IPS-NIHi7 (cell line): ENCODE measurements around the gene C10orf105.
A peak's percentile ranks its signal among the peaks of the same experiment; 100 is the strongest.

ENCODE experiments used
- DNase-seq: peaks from one replicate; pipeline ENCODE4 v3.0.0; 2012; ENCODE audit warnings: mixed read lengths; ENCODE audit errors: extremely low spot score

The C10orf105 gene

DNA sequence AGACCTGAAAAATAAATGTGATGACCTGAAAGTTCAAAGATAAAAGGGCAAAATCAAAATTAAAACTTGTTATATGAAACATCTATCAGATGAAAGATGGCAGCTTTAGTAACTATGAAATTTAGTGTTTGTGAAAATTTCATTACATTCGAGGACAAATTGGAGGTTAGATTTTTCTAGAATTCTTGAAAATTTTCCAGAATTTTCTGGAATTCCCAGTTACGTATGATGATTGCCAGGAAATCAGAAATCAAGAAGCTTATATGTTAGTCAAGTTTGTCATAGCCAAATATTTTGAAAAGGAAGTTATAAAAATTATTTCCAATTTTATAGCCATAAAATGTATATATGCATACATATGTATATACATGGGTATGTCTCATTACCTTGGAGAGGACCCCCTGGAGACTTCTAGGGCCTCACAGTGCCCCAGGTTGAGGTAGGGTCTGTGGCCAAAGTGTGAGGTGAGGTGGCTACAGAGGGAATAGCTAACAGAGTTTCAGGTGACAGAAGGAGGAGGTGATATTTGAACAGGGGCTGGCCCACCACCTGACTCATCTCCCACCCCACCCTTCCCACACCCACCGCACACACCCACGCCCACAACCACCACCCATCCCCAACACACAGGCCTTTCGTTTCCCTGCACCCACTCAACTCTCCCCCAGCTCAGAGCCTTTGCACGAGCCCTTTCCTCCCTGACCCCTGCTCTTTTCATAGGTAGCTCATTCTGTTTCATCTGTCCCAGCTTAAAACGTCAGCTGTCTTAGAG is 21.5 kb downstream of the C10orf105 start:
- no peak for DNase-seq

DNA sequence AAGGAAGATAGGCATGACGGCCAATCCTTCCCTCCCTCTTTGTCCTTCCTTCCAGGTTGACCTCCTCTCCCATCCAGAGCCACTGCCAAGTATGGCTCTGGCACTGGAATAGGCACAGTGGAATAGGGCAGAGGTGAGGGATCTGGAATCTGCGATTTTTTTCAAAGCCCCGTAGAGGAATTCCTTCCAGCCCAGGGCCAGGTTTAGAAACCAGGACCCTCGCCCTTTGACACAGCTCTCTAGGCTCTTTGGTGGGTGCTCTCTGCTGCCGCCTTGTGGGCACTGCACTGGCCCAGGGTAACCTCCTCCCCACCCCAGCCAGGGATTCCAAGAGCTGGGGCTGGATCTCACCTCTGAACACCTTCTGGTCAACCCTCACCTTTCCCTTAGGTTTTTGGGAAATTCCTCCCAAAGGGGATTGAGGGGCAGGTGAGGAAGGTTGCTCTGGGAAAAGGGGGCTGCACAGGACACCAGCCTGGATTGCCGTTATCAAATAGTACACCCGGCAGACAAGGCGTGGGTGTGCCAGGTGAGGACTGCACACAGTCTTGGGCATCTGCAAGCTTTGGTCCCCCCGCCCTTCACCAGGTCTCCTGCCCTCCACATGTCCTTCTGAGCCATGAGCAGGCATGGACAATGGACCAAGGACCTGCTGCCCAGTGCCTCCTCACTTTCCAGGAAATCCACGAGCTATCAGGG is 22.8 kb downstream of the C10orf105 start:
- peak; percentile 93 for DNase-seq

DNA sequence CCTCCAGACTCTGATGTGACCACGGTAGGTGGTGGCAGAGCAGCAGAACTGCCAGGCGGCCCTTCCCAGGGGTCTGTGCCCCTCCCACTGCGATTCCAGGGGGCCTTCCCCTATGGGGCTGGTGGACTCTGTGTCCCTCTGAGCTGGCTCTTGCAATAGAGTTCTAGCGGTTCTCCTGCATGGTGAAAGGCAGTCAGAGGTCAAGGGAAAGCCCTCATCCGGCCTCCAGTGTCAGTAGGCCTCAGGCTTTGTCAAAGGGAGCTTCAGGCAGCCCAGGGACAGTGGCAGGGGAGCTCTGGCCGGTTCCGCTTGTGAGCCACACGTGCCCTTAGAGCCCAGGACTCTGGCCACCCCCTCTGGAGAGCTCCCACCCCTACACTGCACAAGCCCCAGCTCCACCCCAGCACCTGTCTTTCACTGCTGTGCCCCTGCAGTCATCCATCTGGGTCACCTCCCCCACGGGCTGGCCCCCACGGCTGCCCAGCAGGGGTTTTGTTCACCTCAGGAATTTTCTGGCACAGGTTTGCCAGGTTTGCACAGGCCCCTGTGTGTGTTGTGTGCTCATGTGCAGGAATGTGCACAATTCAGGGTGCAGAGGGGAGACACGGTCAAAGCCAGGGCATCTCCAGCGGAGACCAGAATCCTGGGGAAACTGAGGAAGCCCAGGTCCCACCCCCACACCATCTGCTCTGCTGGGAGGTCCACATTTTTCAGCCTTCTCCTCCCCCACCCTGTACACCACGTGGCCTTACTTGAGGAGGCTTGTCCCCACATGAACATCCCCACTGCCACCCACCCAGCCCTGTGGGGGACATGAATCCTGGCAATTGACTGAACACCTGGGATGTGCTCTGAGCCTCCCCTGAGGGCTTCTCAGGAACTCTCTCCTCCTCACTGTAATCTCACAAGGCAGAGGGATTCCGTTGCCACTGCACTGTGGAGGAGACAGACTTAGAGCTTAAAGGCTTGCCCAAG is 23.8 kb downstream of the C10orf105 start:
- no peak for DNase-seq

DNA sequence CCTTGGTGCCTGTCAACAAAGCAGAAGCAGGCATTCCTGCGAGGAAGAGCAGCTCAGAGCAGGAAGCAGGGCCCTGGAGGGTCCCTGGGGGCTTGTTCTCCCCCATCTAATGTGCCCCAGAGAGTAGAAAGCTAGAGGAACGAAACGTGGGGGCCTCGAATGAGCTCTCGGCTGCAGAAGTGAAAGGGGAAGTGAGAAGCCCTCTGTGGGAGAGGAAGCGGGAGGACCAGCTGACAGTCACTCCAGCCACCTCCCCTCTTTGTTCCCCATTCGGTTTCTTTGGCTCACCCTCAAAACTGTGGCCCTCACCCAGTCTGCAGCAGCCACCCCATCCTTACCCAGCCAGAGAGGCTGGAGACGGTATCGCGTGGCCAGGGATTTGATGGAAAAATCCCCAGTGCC is 25.0 kb downstream of the C10orf105 start:
- DNase-seq = no peak

DNA sequence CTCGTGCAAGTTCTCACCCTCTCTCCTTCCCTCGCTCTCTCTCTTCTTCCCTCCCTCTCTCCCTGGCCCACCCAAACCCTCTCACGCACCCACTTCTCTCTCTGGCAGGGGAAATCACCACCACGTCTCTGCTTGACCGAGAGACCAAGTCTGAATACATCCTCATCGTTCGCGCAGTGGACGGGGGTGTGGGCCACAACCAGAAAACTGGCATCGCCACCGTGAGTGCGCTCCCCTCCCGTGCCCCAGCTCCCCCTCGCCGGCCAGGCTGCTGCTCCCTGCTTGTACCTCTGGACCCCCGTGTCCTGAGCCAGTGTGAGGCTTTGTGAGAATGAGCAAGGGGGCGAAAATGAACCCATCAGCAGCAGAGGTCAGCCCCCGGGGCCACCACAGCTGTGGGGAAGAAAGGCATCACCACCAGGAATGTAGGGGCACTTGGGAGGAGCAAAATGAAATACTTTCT is 25.5 kb downstream of the C10orf105 start:
- no peak for DNase-seq

DNA sequence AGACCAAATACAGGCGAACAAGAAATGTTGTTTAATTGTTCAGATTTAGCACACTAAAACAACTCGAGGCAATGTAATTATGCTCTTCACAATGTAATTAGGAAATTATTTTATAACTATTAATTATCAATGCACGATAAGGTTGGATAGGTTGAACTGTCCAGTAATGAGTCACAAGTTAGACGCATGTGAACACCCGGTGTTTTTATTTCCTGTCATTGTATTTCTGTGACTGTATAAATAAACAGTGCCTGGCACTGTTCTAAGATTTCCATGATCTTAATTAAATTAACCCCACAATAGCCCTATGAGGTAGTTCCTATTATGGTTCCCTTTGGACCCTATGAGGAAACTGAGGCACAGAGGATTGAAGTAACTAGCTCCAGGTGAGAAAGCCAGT is 26.2 kb downstream of the C10orf105 start:
- DNase-seq = no peak

DNA sequence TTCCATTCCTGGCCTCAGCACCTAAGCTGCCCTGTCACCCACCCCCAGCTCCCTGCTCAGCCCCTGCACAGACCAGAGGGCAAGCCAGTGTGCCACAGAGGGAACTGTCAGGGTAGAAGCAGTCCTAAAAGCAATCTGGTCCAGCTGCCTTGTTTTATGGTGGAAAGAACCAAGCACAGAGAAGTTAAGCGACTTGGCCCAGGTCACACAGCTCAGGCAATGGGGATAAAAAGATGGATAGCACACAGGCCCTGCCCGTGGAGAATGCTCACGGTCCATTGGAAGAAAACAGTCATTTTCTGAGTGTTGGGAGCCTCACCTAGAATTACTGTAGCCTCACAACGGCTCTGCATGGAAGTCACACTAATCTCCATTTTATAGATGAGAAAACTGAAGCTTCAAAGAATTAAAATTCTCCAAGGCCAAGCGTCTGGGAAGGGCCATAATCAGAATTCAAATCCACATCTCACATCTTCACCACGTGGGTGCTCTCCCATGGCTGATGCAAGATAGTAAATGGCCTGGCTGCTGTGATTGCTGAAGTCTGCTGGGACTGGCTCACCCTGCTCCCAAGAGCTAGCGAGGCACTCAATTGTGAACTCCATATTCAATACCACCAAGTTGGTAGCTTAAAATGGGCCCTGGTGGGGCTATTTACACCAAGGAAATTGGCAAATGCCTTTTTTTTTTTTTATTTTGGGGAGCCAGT is 26.8 kb downstream of the C10orf105 start:
- no peak for DNase-seq

DNA sequence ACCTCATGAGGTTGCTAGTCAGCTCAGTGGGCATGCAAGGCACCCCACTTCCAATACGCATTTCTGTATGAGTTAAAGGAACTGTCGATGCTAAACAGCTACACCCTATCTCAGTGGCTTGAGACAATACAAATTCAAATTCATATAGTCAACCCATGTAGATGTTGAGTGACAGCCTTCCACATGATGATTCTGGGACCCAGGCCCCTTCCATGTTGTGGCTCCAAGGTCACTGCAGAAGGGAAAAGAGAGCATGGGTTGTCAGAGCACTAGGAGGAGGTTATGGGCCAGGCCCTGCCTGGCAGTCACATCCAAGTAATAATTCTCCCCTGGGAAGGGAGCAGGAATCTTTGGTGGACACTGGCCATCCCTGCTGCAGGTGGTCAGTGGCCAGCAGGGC is 28.2 kb downstream of the C10orf105 start:
- no peak for DNase-seq

DNA sequence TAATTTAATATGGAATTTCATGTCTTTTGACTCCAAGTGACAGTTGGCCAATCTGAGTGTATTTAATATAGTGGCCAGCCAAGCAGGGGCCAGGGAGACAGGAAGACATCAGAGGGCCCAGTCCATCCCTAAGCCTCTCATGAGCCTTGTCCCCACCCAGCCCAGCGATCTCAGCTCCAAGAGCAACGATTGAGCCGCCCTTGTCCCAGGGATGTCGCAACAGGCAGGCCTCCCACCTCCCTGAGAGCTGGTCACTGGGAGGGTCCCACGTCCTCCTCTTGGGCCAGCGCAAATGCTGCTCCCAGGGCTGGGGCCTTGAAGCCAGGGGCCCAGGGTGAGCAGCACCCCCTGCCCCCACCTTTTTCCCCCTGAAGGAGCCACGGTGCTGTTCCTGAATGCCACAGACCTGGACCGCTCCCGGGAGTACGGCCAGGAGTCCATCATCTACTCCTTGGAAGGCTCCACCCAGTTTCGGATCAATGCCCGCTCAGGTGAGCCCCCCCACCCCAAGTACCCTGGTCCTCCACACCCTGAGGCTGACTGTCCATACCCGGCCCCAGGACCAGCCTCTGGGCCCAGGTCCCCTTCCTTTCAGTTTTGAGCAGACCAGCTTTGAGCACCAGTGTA is 29.4 kb downstream of the C10orf105 start:
- no peak for DNase-seq

DNA sequence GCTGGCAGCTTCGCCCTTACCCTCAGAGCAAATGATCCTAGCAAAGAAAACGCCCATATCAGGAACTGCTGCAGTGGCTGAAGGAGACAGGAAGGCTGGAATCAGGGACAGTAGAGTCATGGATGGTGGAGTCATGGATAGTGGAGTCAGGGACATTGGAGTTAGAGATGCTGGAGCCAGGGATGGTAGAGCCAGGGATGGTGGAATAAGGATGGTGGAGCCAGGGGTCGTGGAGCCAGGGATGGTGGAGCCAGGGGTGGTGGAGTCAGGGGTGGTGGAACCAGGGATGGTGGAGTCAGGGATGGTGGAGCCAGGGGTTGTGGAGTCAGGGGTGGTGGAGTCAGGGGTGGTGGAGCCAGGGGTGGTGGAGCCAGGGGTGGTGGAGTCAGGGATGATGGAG is 31.3 kb downstream of the C10orf105 start:
- DNase-seq = no peak

DNA sequence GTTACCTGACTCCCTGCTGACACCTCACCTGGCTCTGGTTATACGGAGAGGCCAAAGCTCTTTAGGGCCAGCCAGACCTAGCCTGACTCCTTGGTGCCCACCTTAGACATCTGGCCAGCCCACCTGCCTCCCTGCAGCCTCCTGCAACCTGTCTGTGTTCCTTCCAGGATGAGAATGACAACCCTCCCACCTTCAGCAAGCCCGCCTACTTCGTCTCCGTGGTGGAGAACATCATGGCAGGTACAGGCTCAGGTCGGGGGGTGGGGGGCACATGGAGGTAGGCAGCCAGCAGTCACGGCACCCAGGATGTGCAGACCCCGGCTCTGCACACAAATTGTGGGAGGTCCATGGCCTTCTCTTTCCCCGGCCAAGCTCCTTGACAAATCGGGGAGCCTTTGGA is 32.1 kb downstream of the C10orf105 start:
- no peak for DNase-seq

DNA sequence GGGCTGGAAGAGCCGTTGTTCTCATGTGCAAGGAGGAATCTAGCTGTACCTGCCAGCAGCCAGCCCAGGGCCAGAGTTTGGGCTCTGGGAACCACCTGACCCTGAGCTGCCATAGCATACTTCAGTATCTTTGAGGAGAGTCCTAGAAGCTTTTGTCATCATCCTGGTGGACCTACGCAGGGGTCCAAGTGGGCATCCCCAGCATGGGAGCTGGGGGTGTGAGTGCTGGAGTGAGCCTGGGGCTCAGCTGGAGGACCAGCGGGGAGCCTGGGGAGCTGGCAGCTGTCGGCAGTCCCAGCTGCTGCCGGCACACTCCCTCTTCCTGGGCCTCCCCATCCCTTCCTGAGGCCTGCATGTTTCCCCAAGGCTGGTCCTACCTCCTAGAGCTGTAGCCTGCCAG is 32.5 kb downstream of the C10orf105 start:
- DNase-seq = no peak

DNA sequence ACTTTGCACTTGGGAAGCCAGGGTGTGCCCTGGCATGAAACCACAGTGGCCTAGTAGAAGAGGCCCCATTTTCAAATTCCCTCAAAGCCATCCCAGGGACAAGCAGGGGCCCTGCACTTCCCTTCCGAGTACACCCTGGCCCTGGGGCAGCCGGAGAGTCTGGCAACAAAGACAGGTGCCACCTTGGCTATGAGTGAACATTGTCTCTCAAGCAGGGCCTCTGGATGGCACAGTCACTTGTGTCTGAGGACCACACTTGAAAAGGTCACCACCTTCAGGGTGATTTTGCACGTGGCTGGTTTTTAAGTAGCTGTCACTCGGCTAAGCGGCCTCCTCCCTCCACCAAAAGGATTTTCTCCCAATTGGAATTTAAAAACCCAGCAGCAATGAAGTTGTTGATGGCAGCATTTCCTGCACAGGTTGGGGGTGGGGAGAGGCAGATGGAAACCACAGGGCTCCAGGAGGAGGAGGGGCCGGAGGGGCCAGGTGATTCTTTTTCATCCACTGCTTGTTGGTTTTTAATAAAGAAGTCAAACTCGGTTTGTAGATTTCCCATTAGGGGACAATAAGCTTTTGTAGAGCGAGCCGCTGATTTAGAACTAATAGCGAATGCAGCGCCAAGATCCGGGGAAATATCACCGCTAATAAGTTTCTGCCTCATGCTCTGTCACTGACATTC is 33.9 kb downstream of the C10orf105 start:
- no peak for DNase-seq

DNA sequence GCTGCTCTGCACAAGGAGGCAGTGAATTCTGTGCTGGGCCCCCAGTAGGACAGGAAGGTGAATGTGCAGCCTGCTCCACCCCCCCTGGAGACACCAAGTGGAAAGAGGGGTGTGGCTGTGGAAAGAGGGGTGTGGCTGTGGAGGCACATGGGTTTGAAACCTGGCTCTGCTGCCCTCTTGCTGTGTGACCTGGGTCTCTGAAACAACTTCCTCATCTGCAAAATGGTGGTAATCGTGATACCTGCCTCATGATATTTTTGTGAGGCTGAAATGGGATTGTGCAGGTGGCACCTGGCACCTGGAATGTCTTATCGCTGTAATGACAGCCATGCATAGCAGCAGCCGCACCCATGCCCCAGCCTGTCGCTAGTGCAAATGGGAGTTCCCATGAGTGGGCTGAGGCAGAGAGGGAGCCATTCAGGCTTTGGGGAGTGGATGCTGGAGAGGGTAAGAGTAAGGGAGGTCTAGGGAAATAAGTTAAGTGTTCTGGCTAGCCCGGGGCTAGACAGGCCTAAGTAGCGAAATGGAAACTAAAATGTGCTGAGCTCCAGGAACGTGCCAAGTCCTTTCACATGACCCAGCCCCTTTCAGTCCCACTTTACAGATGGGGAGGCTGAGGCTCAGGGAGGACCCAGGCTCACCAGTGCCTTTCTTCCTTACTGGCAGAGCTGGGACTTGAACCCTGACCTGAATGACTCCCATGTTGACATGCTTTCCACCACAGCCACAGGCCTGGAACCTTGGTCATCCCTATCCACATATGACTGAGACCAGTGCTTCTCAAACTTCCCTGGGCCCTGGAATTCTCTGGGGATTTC is 35.0 kb downstream of the C10orf105 start:
- no peak for DNase-seq

DNA sequence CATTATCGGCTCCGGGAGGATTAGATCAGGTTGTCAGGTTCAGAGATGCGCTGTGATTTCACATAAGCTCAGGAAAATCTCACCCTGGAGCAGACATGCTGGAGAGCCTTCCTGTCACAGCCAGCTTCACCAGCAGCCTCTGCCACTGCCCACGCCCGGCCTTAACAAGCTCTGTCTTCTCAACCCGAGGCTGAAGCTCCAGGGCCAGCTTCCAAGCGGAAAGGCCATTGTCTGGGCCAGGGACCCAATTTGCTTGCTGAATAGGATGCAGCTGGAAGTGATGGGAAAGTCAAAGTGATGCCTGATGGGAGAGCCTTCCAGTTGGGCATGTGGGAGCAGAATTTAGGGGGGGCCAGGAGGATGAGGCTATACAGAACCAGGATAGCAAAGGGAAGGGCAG is 36.3 kb downstream of the C10orf105 start:
- DNase-seq = no peak

DNA sequence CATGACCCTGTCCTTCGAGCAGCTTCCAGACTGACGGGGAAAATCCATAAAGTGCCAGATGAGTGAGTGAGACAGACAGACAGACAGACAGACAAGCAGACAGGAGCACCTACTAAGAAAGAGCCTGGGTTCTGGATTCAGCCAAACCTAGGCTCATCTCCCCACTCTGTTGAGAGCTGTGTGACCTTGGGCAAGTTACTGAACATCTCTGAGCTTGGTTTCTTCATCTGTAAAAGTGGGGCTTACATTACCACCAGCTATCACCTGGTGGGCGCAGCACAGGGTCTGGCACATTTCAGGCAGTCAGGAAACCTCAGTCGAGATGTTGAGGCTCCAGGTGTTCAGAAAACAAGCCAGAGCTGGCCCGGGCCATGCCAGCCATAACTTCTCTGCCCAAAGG is 37.6 kb downstream of the C10orf105 start:
- DNase-seq = no peak

DNA sequence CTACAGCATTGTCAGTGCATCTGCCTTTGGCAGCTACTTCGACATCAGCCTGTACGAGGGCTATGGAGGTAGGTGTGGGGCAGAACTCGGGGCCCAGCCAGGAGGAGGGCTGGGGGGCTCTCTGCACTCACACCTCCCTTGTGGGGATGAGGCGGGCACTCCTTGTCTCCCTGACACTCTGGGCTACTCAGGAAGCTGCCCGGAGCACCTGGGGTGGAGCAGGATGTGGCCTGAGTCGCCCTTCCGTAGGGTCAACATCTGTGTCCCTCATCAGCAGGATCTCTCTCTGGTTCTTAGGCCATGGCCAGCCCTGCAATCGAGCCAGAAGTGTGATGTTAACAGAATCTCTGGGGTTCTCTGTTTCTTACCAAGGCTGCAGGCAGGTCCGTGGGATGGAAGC is 40.2 kb downstream of the C10orf105 start:
- DNase-seq = no peak

DNA sequence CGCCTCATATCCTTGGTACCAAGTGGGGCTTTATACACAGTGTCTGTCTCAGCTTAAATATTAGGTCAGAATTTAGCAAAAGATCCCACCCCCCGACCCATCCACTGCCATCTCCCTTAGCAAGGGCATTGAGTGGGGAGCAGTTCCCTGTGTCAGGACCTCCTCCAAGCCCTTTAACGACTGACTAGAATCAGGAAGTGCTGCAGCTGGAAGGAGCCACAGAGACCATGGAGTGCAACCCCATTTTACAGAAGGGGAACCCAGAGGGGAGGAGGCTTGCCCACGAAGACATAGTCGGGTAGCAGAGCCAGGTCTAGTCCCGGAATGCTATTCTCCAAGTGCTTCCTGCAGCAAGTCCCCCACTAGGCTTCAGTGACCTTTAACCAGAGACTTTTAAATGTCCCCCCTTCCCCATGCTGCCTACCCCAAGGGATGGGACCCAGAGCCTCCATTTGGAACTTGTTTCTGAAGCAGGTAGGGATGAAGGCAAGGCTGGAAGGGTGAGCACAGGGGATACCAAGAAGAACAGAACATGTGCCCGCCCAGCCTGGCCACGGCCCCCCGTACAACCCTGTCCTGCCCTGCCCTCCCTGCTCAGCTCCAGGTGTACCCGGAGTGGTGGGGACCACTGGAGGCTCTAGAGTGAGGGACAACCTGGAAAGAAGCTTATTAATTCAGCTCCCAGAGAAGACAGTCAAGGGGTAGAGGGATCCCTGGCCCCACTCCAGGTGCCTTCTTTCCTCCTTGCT is 41.3 kb downstream of the C10orf105 start:
- no peak for DNase-seq

DNA sequence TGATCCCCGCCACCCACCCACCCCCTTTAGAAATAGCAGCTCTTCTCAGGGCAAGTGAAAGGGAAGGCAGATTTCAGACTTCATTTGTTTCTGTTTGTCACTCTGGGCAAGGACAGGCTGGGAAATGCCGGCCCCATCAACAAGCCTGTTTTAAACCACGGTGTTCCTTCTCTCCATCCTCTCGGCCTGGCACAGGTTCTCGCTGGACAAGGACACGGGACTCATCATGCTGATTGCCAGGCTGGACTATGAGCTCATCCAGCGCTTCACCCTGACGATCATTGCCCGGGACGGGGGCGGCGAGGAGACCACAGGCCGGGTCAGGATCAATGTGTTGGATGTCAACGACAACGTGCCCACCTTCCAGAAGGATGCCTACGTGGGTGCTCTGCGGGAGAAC is 42.3 kb downstream of the C10orf105 start:
- DNase-seq = no peak
